Tibial nerve (tissue), 4 donors: Measurements from ENCODE around the gene FAM107A. TPM values are rescaled to one million over a fixed set of nuclear protein-coding genes. Genes with fewer than 3 reads are reported as not detected.

Experiments
- DNase-seq, 2 donors: peaks; one replicate each; pipeline ENCODE4 v3.0.0-alpha.2; 2019; ENCODE audit warnings: low spot score in 2 of 2
- H3K27ac ChIP-seq, 4 donors: fragments of 200-600 bp; sonication (generic) in 3 of 4; one replicate each; pipeline ENCODE4 v1.5.1; 2017 to 2019; ENCODE audit warnings: mild to moderate bottlenecking in 1 of 4
- H3K27me3 ChIP-seq, 2 donors: fragments of 200-600 bp; sonication (generic) in 1 of 2; one replicate each; pipeline versions ENCODE4 v1.5.1 to v1.6.0; 2017 to 2019
- H3K36me3 ChIP-seq, 3 donors: fragments of 200-600 bp; sonication (generic); one replicate each; pipeline ENCODE4 v1.5.1; 2018 to 2019
- H3K4me1 ChIP-seq, 4 donors: fragments of 200-600 bp; sonication (generic) in 3 of 4; one replicate each; pipeline ENCODE4 v1.5.1; 2017 to 2019
- H3K4me3 ChIP-seq, 4 donors: fragments of 200-600 bp; sonication (generic) in 3 of 4; one replicate each; pipeline ENCODE4 v1.5.1; 2017 to 2019; ENCODE audit warnings: mild to moderate bottlenecking in 1 of 4, moderate library complexity in 1 of 4
- H3K9me3 ChIP-seq, 4 donors: fragments of 200-600 bp; sonication (generic) in 3 of 4; one replicate each; pipeline ENCODE4 v1.5.1; 2017 to 2019
- CTCF ChIP-seq, 5 experiments: fragments of 200-600 bp in 3 of 5; fragments of 450-650 bp in 2 of 5; sonication (generic) in 3 of 5; IDR thresholded peaks; one replicate each; pipeline ENCODE4 v1.5.1; 2016 to 2019; ENCODE audit warnings: antibody characterized with exemption in 5 of 5, mild to moderate bottlenecking in 3 of 5, moderate library complexity in 2 of 5
- EP300 ChIP-seq, 2 donors: sonication (generic); formaldehyde crosslinking; IDR thresholded peaks; one replicate each; pipeline ENCODE4 v1.6.1; 2017; ENCODE audit warnings: antibody characterized with exemption in 2 of 2, mild to moderate bottlenecking in 1 of 2
- POLR2A ChIP-seq, 2 donors: fragments of 450-650 bp; IDR thresholded peaks; one replicate each; pipeline ENCODE4 v1.6.1; 2017; ENCODE audit warnings: antibody characterized with exemption in 2 of 2, mild to moderate bottlenecking in 2 of 2, moderate library complexity in 2 of 2
- WGBS, 2 donors: methylation state at CpG; one replicate each; pipeline ENCODE4 v1.1.5; 2018; 5-methylcytosine and 5-hydroxymethylcytosine counted together
- total RNA-seq, 4 donors: library from RNA; depleted of rRNA; stranded (reverse); fragments of >200 nt; gene quantifications; one replicate each; pipeline ENCODE4 v1.1.0, GENCODE V29; 2016

The FAM107A gene
- 100 to 1,000 TPM; 147 to 305 (median 227) TPM for total RNA-seq

- peak within 1 kb of the TSS; percentile 77 to 93 (median 86) for H3K27ac ChIP-seq
- DNase-seq: peak; percentile 58 to 67
- 13 to 19% methylated on average over 12 of the region's 12 CpGs for WGBS, 2 donors
Measured at GRCh38 chr3:58577269-58577821, at the start of gene FAM107A. TSS of gene FAM107A (minus strand) at chr3:58577391. CDS start at chr3:58569860, 7,531 bp downstream.

GRCh38 chr3:58625196-58625824, 48.1 kb upstream of the FAM107A start:
- no peak for DNase-seq
- H3K36me3 ChIP-seq: no peaks in the 10 kb centered on the region
- no peaks in the 10 kb centered on the region for H3K27me3 ChIP-seq
- peak overlapping the region in 2 of 4 donors; percentile 40 to 87 for H3K27ac ChIP-seq
- no peak for TF ChIP-seq POLR2A (IDR thresholded peaks at IDR 0.05)
- no peak for TF ChIP-seq CTCF (IDR thresholded peaks at IDR 0.05)
- no peak for TF ChIP-seq EP300 (IDR thresholded peaks at IDR 0.05)
- no peak overlapping the region for H3K4me3 ChIP-seq
- H3K4me1 ChIP-seq: peaks cover 0 to 91% (median 27%) of the 10 kb centered on the region in 4 donors
- WGBS, 2 donors: 82 to 87% methylated on average over 9 of the region's 9 CpGs
- no peaks in the 10 kb centered on the region for H3K9me3 ChIP-seq

More at GRCh38 chr3:58577269-58577821, at the start of gene FAM107A:
- no peaks in the 10 kb centered on the region for H3K9me3 ChIP-seq
- peak within 1 kb of the TSS; percentile 33 to 53 (median 34) for H3K4me3 ChIP-seq
- peak; percentile 85 to 92 for TF ChIP-seq EP300 (IDR thresholded peaks at IDR 0.05)
- peak in 1 of 2 donors; percentile 56 for TF ChIP-seq POLR2A (IDR thresholded peaks at IDR 0.05)
- TF ChIP-seq CTCF (IDR thresholded peaks at IDR 0.05): peak in 3 of 5 experiments; percentile 24 to 47 (median 27)
- peaks cover 0 to under 1% (median 0%) of the 10 kb centered on the region in 3 donors for H3K36me3 ChIP-seq
- H3K4me1 ChIP-seq: peaks cover 0 to 55% (median 12%) of the 10 kb centered on the region in 4 donors
- no peaks in the 10 kb centered on the region for H3K27me3 ChIP-seq

GRCh38 chr3:58624550-58624949, 47.4 kb upstream of the FAM107A start:
- Histone ChIP-seq H3K36me3 (no peaks in the 10 kb centered on the region), H3K27ac (peak overlapping the region in 3 of 4 donors; percentile 31 to 87 (median 40)), H3K4me1 (peaks cover 0 to 87% (median 22%) of the 10 kb centered on the region in 4 donors), H3K9me3 (no peaks in the 10 kb centered on the region), H3K27me3 (no peaks in the 10 kb centered on the region), H3K4me3 (no peak overlapping the region)
- WGBS, 2 donors: 63 to 64% methylated on average over 2 to 3 of the region's 3 CpGs
- DNase-seq: no peak
- TF ChIP-seq EP300 (IDR thresholded peaks at IDR 0.05) (no peak), POLR2A (IDR thresholded peaks at IDR 0.05) (no peak), CTCF (IDR thresholded peaks at IDR 0.05) (no peak)

GRCh38 chr3:58623961-58624360, 46.8 kb upstream of the FAM107A start:
- Histone ChIP-seq H3K36me3 (no peaks in the 10 kb centered on the region), H3K4me1 (peaks cover 0 to 86% (median 20%) of the 10 kb centered on the region in 4 donors), H3K27ac (peak overlapping the region in 1 of 4 donors; percentile 87), H3K9me3 (no peaks in the 10 kb centered on the region), H3K27me3 (no peaks in the 10 kb centered on the region), H3K4me3 (no peak overlapping the region)
- 74 to 86% methylated on average over 4 to 5 of the region's 5 CpGs for WGBS, 2 donors
- TF ChIP-seq EP300 (IDR thresholded peaks at IDR 0.05) (no peak), CTCF (IDR thresholded peaks at IDR 0.05) (no peak), POLR2A (IDR thresholded peaks at IDR 0.05) (no peak)
- no peak for DNase-seq

- WGBS, 2 donors: 71 to 73% methylated on average over 7 to 8 of the region's 8 CpGs
- H3K9me3 ChIP-seq: no peaks in the 10 kb centered on the region
- TF ChIP-seq POLR2A (IDR thresholded peaks at IDR 0.05) (no peak), CTCF (IDR thresholded peaks at IDR 0.05) (no peak), EP300 (IDR thresholded peaks at IDR 0.05) (no peak)
- H3K4me3 ChIP-seq: no peak overlapping the region
- no peaks in the 10 kb centered on the region for H3K27me3 ChIP-seq
- no peaks in the 10 kb centered on the region for H3K36me3 ChIP-seq
- DNase-seq: no peak
- H3K4me1 ChIP-seq: peaks cover 0 to 86% (median 19%) of the 10 kb centered on the region in 4 donors
- peak overlapping the region in 2 of 4 donors; percentile 33 to 87 for H3K27ac ChIP-seq
Measured at GRCh38 chr3:58623478-58623877, 46.3 kb upstream of the FAM107A start.
